ENCODE measurements around the gene TLR10. TPM values are rescaled to one million over a fixed set of nuclear protein-coding genes. Genes with fewer than 3 reads are reported as not detected.
A peak's percentile ranks its signal among the peaks of the same experiment; 100 is the strongest.
"Not testable (repeated sequence)": the region's sequence is repeated elsewhere in the genome, so short reads cannot be mapped to it uniquely, and the experiment has no call there.

TLR10 gene
- total and polyA plus RNA-seq, 5 donors from 2014 or later = 0.20 to 0.44 (median 0.31) TPM; not detected in 2

DNA sequence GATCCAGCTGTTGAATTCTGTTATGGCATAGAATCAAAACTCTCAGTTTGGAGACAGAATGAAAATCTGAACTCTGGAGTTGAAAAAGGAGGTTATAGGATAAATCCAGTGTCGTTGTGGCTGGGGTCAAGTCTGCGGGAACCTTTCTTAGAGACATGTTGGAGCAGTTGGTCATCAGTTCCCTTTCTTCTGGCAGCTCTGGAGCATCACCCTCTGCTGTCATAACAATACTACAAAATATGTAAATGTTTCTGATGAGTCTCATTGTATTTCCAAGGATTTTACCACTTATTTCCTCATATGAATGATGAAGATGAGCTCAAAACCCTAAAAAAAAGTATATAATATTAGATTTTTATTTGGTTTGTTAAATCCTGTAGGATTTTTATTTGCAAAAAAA lies 7.5 kb downstream of the TLR10 start:
- no peak overlapping the region for H3K4me3 Mint-ChIP-seq
- Histone ChIP-seq H3K4me1 (ENCODE audit: control insufficient read depth, insufficient read depth, low read length, poor library complexity, severe bottlenecking) (no peaks in the 10 kb centered on the region), H3K27me3 (ENCODE audit: control insufficient read depth, insufficient read depth, low read length) (peaks cover 20% of the 10 kb centered on the region), H3K27ac (ENCODE audit: insufficient read depth, low read length, poor library complexity, severe bottlenecking) (no peak overlapping the region), H3K36me3 (ENCODE audit: control insufficient read depth, insufficient read depth, low read length) (no peaks in the 10 kb centered on the region), H3K4me3 (ENCODE audit: low read depth, low read length) (no peak overlapping the region), H3K9me3 (ENCODE audit: control insufficient read depth in 2 of 2, low read length in 2 of 2) (no peaks in the 10 kb centered on the region)
- no peaks in the 10 kb centered on the region for H3K36me3 Mint-ChIP-seq
- peaks cover 17% of the 10 kb centered on the region for H3K27me3 Mint-ChIP-seq
- ATAC-seq (ENCODE audit: low read depth in 2 of 2) (no peak), DNase-seq (no peak)
- peaks cover 0 to 9% (median 1%) of the 10 kb centered on the region in 7 donors for H3K9me3 Mint-ChIP-seq
- no peak overlapping the region for H3K27ac Mint-ChIP-seq
- no peaks in the 10 kb centered on the region for H3K4me1 Mint-ChIP-seq

DNA sequence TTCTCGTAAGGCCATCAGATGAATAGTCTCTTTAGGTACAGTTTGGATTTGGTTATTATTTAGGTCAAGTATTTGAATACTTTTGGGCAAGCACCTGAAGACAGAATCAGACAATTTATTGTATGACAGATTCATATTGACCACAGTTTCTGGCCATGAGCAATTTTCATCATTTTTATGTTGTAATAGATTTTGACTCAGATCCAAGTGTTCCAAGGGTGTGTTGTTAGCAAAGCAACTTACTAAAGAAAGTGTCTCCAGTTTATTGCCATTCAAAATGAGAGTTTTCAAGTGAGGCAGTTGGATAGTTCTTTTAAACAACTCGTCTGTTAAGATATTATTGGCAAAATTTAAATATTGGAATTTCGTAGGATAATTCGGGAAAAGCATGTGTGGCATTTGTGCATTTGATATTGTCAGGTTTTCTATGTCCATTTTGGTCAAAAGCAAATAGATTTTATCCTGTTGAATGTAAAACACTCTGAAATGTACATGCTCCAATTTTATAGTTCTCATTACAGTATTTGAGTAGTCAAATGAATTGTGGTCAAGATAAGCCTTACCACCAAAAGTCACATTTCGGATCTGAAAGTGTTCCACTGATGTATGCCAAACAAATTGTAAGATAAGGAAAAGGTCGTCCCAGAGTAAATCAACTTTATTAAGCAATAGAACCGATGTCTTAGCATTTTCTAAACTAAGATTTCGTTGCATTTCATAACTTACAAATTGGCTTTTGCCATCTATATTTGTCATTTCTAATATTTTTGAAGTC lies 8.4 kb downstream of the TLR10 start:
- H3K27ac ChIP-seq (ENCODE audit: insufficient read depth, low read length, poor library complexity, severe bottlenecking) = no peak overlapping the region
- peaks cover 0 to 9% (median 1%) of the 10 kb centered on the region in 7 donors for H3K9me3 Mint-ChIP-seq
- no peak overlapping the region for H3K27ac Mint-ChIP-seq
- H3K27me3 Mint-ChIP-seq = peaks cover 23% of the 10 kb centered on the region
- no peaks in the 10 kb centered on the region for H3K9me3 ChIP-seq (ENCODE audit: control insufficient read depth in 2 of 2, low read length in 2 of 2)
- H3K36me3 Mint-ChIP-seq = no peaks in the 10 kb centered on the region
- ATAC-seq (ENCODE audit: low read depth in 2 of 2) = no peak
- no peak for DNase-seq
- peaks cover 20% of the 10 kb centered on the region for H3K27me3 ChIP-seq (ENCODE audit: control insufficient read depth, insufficient read depth, low read length)
- no peaks in the 10 kb centered on the region for H3K4me1 Mint-ChIP-seq
- no peak overlapping the region for H3K4me3 Mint-ChIP-seq
- H3K4me3 ChIP-seq (ENCODE audit: low read depth, low read length) = no peak overlapping the region
- no peaks in the 10 kb centered on the region for H3K4me1 ChIP-seq (ENCODE audit: control insufficient read depth, insufficient read depth, low read length, poor library complexity, severe bottlenecking)
- H3K36me3 ChIP-seq (ENCODE audit: control insufficient read depth, insufficient read depth, low read length) = no peaks in the 10 kb centered on the region

DNA sequence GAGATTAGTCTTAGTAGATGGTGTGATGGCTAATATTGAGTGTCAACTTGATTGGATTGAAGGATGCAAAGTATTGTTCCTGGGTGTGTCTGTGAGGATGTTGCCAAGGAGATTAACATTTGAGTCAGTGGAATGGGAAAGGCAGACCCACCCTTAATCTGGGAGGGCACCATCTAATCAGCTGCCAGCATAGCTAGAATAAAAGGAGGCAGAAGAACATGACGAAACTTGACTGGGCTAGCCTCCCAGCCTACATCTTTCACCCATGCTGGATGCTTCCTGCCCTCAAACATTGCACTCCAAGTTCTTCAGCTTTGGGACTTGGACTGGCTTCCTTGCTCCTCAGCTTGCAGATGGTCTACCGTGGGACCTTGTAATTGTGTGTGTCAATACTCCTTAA lies 12.5 kb downstream of the TLR10 start:
- peaks cover 17% of the 10 kb centered on the region for H3K27me3 ChIP-seq (ENCODE audit: control insufficient read depth, insufficient read depth, low read length)
- not testable (repeated sequence) for H3K36me3 Mint-ChIP-seq; H3K27ac Mint-ChIP-seq; H3K4me1 ChIP-seq (ENCODE audit: control insufficient read depth, insufficient read depth, low read length, poor library complexity, severe bottlenecking); H3K4me1 Mint-ChIP-seq; H3K36me3 ChIP-seq (ENCODE audit: control insufficient read depth, insufficient read depth, low read length); H3K9me3 ChIP-seq (ENCODE audit: control insufficient read depth in 2 of 2, low read length in 2 of 2); DNase-seq; H3K4me3 ChIP-seq (ENCODE audit: low read depth, low read length); H3K9me3 Mint-ChIP-seq; ATAC-seq (ENCODE audit: low read depth in 2 of 2); H3K4me3 Mint-ChIP-seq; H3K27ac ChIP-seq (ENCODE audit: insufficient read depth, low read length, poor library complexity, severe bottlenecking)
- H3K27me3 Mint-ChIP-seq = peaks cover 30% of the 10 kb centered on the region

DNA sequence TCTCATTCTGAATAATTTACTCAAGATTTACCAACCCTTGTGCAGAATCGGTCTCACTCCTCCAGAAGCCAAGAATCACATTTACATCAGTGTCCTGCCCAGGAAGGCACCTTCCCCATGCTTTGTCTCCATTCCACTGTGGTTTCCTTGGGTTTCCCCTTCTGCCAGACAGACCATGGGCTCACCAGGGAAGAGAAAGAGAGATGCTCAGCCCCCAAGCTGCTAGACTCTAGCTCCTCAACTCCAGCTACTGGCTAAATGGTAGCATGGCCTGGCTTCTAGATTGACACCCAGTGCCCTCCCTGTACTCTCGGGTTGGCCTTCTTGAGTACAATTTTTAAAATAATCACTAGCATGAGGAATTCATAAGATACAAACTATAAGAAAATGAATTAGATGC lies 12.9 kb downstream of the TLR10 start:
- ATAC-seq (ENCODE audit: low read depth in 2 of 2) (no peak), DNase-seq (no peak)
- H3K4me3 ChIP-seq (ENCODE audit: low read depth, low read length) = no peak overlapping the region
- H3K36me3 ChIP-seq (ENCODE audit: control insufficient read depth, insufficient read depth, low read length) = no peaks in the 10 kb centered on the region
- Mint-ChIP-seq H3K4me3 (no peak overlapping the region), H3K27me3 (peaks cover 30% of the 10 kb centered on the region), H3K36me3 (peaks cover 4% of the 10 kb centered on the region), H3K4me1 (no peaks in the 10 kb centered on the region), H3K27ac (no peak overlapping the region), H3K9me3 (peaks cover 0 to 9% (median 4%) of the 10 kb centered on the region in 7 donors)
- no peaks in the 10 kb centered on the region for H3K9me3 ChIP-seq (ENCODE audit: control insufficient read depth in 2 of 2, low read length in 2 of 2)
- no peak overlapping the region for H3K27ac ChIP-seq (ENCODE audit: insufficient read depth, low read length, poor library complexity, severe bottlenecking)
- H3K27me3 ChIP-seq (ENCODE audit: control insufficient read depth, insufficient read depth, low read length) = peaks cover 16% of the 10 kb centered on the region
- no peaks in the 10 kb centered on the region for H3K4me1 ChIP-seq (ENCODE audit: control insufficient read depth, insufficient read depth, low read length, poor library complexity, severe bottlenecking)

DNA sequence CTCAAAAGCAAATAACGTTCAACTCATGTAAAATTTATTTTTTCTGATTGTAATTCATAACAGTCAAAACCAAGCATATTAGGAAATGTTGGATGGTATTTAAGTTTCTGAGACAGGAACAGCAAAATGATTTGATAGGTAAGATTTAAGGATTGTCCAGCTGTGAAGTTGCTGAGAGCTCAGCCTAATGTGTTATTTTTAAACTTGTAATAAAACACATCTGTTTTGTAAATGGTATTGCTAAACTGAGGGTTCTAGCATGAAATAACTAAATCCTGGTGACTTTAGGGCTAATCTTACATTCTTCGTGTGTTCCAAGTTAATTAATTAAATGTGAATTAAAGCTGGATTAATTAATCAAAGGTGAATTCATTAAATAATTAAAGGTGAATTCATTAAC lies 13.3 kb downstream of the TLR10 start:
- no peak for DNase-seq
- H3K36me3 ChIP-seq (ENCODE audit: control insufficient read depth, insufficient read depth, low read length) = no peaks in the 10 kb centered on the region
- no peak overlapping the region for H3K27ac ChIP-seq (ENCODE audit: insufficient read depth, low read length, poor library complexity, severe bottlenecking)
- H3K36me3 Mint-ChIP-seq = peaks cover 4% of the 10 kb centered on the region
- ATAC-seq (ENCODE audit: low read depth in 2 of 2) = no peak
- peaks cover 0 to 7% (median 3%) of the 10 kb centered on the region in 7 donors for H3K9me3 Mint-ChIP-seq
- no peak overlapping the region for H3K4me3 Mint-ChIP-seq
- no peak overlapping the region for H3K4me3 ChIP-seq (ENCODE audit: low read depth, low read length)
- H3K27me3 Mint-ChIP-seq = peaks cover 30% of the 10 kb centered on the region
- H3K9me3 ChIP-seq (ENCODE audit: control insufficient read depth in 2 of 2, low read length in 2 of 2) = no peaks in the 10 kb centered on the region
- H3K4me1 Mint-ChIP-seq = no peaks in the 10 kb centered on the region
- H3K4me1 ChIP-seq (ENCODE audit: control insufficient read depth, insufficient read depth, low read length, poor library complexity, severe bottlenecking) = no peaks in the 10 kb centered on the region
- H3K27me3 ChIP-seq (ENCODE audit: control insufficient read depth, insufficient read depth, low read length) = peaks cover 13% of the 10 kb centered on the region
- no peak overlapping the region for H3K27ac Mint-ChIP-seq

DNA sequence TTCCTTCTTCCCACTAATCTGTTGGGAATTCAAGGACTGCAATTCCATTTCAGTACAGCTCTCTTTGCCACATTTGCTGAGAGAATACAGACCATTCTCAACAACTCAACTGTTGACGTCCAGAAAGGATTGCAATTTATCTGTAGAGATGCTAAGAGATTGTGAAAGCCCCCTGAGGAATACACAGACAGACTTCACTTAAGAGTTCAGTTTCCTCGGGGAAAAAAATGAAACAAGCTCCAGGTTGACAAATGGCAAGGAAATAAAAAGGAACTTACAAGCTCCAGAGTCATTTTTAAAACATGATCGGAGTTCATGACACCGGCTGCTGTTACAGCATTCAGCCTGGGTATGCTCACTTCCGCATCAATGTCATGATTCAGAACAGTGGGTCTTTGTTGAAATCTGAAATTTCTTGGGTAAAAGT lies 13.8 kb downstream of the TLR10 start:
- no peaks in the 10 kb centered on the region for H3K36me3 ChIP-seq (ENCODE audit: control insufficient read depth, insufficient read depth, low read length)
- Mint-ChIP-seq H3K4me3 (no peak overlapping the region), H3K27me3 (peaks cover 28% of the 10 kb centered on the region), H3K36me3 (peaks cover 4% of the 10 kb centered on the region), H3K4me1 (no peaks in the 10 kb centered on the region), H3K9me3 (peaks cover 0 to 7% (median 3%) of the 10 kb centered on the region in 7 donors), H3K27ac (no peak overlapping the region)
- no peaks in the 10 kb centered on the region for H3K4me1 ChIP-seq (ENCODE audit: control insufficient read depth, insufficient read depth, low read length, poor library complexity, severe bottlenecking)
- DNase-seq (no peak), ATAC-seq (ENCODE audit: low read depth in 2 of 2) (peak in 1 of 2 donors; percentile 31)
- no peaks in the 10 kb centered on the region for H3K9me3 ChIP-seq (ENCODE audit: control insufficient read depth in 2 of 2, low read length in 2 of 2)
- no peak overlapping the region for H3K4me3 ChIP-seq (ENCODE audit: low read depth, low read length)
- H3K27me3 ChIP-seq (ENCODE audit: control insufficient read depth, insufficient read depth, low read length) = peaks cover 9% of the 10 kb centered on the region
- no peak overlapping the region for H3K27ac ChIP-seq (ENCODE audit: insufficient read depth, low read length, poor library complexity, severe bottlenecking)

DNA sequence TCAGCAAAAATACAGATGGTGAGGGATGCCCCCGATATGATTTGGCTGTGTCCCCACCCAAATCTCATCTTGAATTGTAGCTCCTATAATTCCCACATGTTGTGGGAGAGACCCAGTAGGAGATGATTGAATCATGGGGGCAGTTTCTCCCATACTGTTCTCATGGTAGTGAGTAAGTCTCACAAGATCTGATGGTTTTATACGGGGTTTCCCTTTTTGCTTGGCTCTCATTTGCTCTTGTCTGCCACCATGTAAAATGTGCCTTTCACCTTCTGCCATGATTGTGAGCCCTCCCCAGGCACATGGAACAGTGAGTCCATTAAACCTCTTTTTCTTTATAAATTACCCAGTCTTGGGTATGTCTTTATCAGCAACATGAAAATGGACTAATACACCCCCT lies 15.8 kb downstream of the TLR10 start:
- not testable (repeated sequence) for H3K4me1 Mint-ChIP-seq; H3K9me3 Mint-ChIP-seq; H3K27me3 ChIP-seq (ENCODE audit: control insufficient read depth, insufficient read depth, low read length); H3K27ac Mint-ChIP-seq; H3K36me3 Mint-ChIP-seq; H3K4me1 ChIP-seq (ENCODE audit: control insufficient read depth, insufficient read depth, low read length, poor library complexity, severe bottlenecking); ATAC-seq (ENCODE audit: low read depth in 2 of 2); DNase-seq; H3K9me3 ChIP-seq (ENCODE audit: control insufficient read depth in 2 of 2, low read length in 2 of 2); H3K4me3 ChIP-seq (ENCODE audit: low read depth, low read length); H3K36me3 ChIP-seq (ENCODE audit: control insufficient read depth, insufficient read depth, low read length); H3K4me3 Mint-ChIP-seq; H3K27ac ChIP-seq (ENCODE audit: insufficient read depth, low read length, poor library complexity, severe bottlenecking)
- peaks cover 17% of the 10 kb centered on the region for H3K27me3 Mint-ChIP-seq

DNA sequence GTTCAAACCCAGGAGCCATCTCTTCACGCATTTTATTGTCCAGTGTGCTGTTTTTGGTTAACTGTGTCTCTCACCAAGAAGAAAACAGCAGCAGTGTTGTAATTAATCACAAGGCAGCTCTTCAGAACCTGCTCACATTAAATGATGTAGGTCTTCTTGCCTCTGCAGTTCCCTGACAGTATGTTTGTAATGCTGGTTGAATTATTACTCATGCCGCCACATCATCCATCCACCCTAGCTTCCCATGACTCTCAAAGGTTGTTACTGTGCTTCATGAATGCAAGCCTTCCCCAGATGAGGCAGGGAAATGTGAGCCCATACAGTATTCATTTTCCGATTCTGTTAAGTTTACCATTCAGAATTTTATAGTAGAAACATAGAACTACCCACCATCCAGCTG lies 17.4 kb downstream of the TLR10 start:
- no peak for ATAC-seq (ENCODE audit: low read depth in 2 of 2)
- peaks cover 4% of the 10 kb centered on the region for H3K36me3 Mint-ChIP-seq
- peak overlapping the region in 1 of 3 donors; percentile 5 for H3K27ac Mint-ChIP-seq
- H3K27me3 Mint-ChIP-seq = peaks cover 16% of the 10 kb centered on the region
- H3K27ac ChIP-seq (ENCODE audit: insufficient read depth, low read length, poor library complexity, severe bottlenecking) = no peak overlapping the region
- no peak overlapping the region for H3K4me3 ChIP-seq (ENCODE audit: low read depth, low read length)
- H3K4me1 Mint-ChIP-seq = peaks cover 0 to 12% (median 8%) of the 10 kb centered on the region in 4 donors
- DNase-seq = no peak
- H3K9me3 ChIP-seq (ENCODE audit: control insufficient read depth in 2 of 2, low read length in 2 of 2) = no peaks in the 10 kb centered on the region
- H3K27me3 ChIP-seq (ENCODE audit: control insufficient read depth, insufficient read depth, low read length) = no peaks in the 10 kb centered on the region
- peaks cover 0 to 3% (median 3%) of the 10 kb centered on the region in 7 donors for H3K9me3 Mint-ChIP-seq
- H3K4me1 ChIP-seq (ENCODE audit: control insufficient read depth, insufficient read depth, low read length, poor library complexity, severe bottlenecking) = no peaks in the 10 kb centered on the region
- no peak overlapping the region for H3K4me3 Mint-ChIP-seq
- no peaks in the 10 kb centered on the region for H3K36me3 ChIP-seq (ENCODE audit: control insufficient read depth, insufficient read depth, low read length)

All from CD4-positive, CD25-positive, alpha-beta regulatory T cell (primary cell).